GM12873 (cell line): ENCODE measurements around the gene GFRA4.
A peak's percentile ranks its signal among the peaks of the same experiment; 100 is the strongest.

Experiments
- CTCF ChIP-seq: IDR thresholded peaks from 2 replicates; pipeline ENCODE4 v1.5.1; 2012; ENCODE audit warnings: low read depth, mild to moderate bottlenecking, moderate library complexity, low read length, control low read depth; ENCODE audit not compliant: insufficient read depth; ENCODE audit errors: missing control alignments

The GFRA4 gene

GRCh38 chr20:3699037-3699436, 35.8 kb upstream of the GFRA4 start:
- no peak for TF ChIP-seq CTCF

- no peak for TF ChIP-seq CTCF
Observed at GRCh38 chr20:3698591-3699001, 35.4 kb upstream of the GFRA4 start.

- TF ChIP-seq CTCF, result no peak
Observed at GRCh38 chr20:3697588-3698305, 34.5 kb upstream of the GFRA4 start.

- no peak for TF ChIP-seq CTCF
Observed at GRCh38 chr20:3696745-3697587, 33.8 kb upstream of the GFRA4 start.

- TF ChIP-seq CTCF, result peak; percentile 52
Observed at GRCh38 chr20:3696200-3696599, 33.0 kb upstream of the GFRA4 start.

- no peak for TF ChIP-seq CTCF
Observed at GRCh38 chr20:3694864-3695263, 31.7 kb upstream of the GFRA4 start.

GRCh38 chr20:3693376-3693775, 30.2 kb upstream of the GFRA4 start:
- no peak for TF ChIP-seq CTCF
